ENCODE results near the gene ADH1A.
A peak's percentile ranks its signal among the peaks of the same experiment; 100 is the strongest.

ADH1A gene

DNA sequence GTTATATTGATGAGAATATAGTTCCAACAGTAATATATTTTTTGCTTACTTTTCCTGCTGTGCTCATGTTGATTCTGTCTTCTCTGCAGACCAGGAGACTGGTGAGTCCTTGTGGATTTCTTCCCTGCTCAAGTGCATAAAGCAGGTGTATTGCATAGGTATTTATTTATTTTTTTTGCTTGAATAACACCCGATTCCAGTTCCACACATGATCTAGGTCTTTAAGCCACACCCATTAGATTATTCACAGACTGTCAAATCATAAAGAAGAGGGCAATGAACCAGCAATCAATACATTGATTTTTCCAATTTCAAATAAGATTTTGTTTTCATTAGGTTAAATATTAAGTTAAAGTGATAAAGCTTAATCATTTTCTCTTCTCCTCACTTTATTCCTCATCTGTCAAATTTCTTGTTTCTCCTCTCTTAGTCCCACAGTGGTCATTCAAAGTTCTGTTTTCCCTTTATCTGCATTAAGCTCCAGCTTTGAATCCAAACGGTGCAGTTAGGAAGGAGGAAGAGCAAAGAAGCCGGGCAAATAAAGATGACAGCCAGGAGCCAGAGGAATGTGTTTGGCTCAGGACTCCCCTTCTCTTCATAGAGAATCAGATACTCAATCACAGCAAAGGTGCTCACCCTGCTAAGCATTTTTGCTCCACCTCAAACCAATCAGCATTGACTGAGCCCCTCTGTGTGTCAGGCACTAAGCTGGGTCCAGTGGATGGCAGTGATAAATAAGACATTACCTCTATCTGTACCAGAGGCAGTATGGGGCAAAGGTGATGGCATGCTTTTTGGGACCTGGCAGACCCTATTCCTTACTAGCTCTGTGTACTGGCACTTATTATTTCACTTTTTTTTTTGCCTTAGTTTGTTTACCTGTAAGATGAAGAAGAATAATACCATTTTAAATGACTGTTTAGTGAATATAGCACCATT, at the start of gene ADH1A:
ADH1A (minus strand) TSS at position 138 of the 939 bp plus-strand sequence; CDS start at position 67, 71 bp downstream.
- H3K36me3 ChIP-seq (ENCODE audit: insufficient read depth, low read length) = no peaks in the 10 kb centered on the region
- H3K4me1 ChIP-seq (ENCODE audit: control insufficient read depth, insufficient read depth, low read length, unreplicated experiment) = no peaks in the 10 kb centered on the region
- H3K27me3 ChIP-seq (ENCODE audit: insufficient read depth, low read length) = no peaks in the 10 kb centered on the region
- no peak within 1 kb of the TSS for H2AFZ ChIP-seq (ENCODE audit: low read length, unreplicated experiment)
- H3K27ac ChIP-seq (ENCODE audit: low read depth, low read length) = no peak within 1 kb of the TSS
- no peaks in the 10 kb centered on the region for H3K79me2 ChIP-seq (ENCODE audit: control insufficient read depth, insufficient read depth, low read length, unreplicated experiment)
- H3K4me3 ChIP-seq (ENCODE audit: low read depth, low read length) = no peak within 1 kb of the TSS

DNA sequence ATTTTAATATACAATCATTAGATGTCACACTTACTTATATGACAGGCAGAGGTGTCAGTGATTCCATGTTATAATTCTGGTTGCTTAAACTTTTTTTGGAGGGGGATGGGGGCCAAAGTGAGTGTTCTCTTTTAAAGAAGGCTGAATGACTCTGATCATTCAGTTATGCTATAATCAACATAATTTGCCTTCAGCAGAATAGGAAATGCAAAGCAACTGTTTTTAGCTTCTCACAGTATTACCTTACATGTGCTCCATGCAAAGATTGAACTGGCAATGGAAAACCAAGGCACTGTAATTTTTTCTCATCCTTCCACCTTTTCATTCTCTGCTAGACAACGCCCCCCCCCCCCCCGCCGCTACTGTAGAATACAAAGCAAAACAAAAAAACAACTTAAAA, 48.4 kb upstream of the ADH1A start:
- Histone ChIP-seq H3K27me3 (ENCODE audit: insufficient read depth, low read length) (no peaks in the 10 kb centered on the region), H3K36me3 (ENCODE audit: insufficient read depth, low read length) (no peaks in the 10 kb centered on the region)

DNA sequence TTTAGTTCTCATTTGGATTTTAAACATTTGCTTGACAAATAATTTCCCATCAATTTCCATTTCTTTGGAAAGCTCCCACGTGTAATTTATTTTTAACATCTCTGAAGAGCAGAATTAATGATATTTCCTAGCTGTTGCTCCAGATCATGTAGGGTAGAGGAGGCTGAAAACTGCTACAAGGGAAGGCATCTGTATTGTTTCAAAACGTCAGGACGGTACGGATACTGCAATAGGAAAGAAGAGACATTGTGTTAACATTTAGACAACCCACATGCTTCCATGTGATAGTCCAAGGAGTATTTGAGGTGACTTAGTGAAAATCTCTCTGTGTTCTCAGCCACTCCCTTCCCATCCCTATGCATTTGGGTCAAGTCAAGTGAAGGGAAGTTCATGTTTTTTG, 45.8 kb upstream of the ADH1A start:
- H3K27me3 ChIP-seq (ENCODE audit: insufficient read depth, low read length) = no peaks in the 10 kb centered on the region
- no peak overlapping the region for H3K27ac ChIP-seq (ENCODE audit: low read depth, low read length)
- no peaks in the 10 kb centered on the region for H3K36me3 ChIP-seq (ENCODE audit: insufficient read depth, low read length)
- no peak overlapping the region for H2AFZ ChIP-seq (ENCODE audit: low read length, unreplicated experiment)
- H3K4me3 ChIP-seq (ENCODE audit: low read depth, low read length) = no peak overlapping the region
- H3K79me2 ChIP-seq (ENCODE audit: control insufficient read depth, insufficient read depth, low read length, unreplicated experiment) = no peaks in the 10 kb centered on the region
- H3K4me1 ChIP-seq (ENCODE audit: control insufficient read depth, insufficient read depth, low read length, unreplicated experiment) = no peaks in the 10 kb centered on the region

More for the DNA sequence above, 48.4 kb upstream of the ADH1A start:
- H3K79me2 ChIP-seq (ENCODE audit: control insufficient read depth, insufficient read depth, low read length, unreplicated experiment) = no peaks in the 10 kb centered on the region
- H3K4me3 ChIP-seq (ENCODE audit: low read depth, low read length) = no peak overlapping the region
- H2AFZ ChIP-seq (ENCODE audit: low read length, unreplicated experiment) = no peak overlapping the region
- H3K4me1 ChIP-seq (ENCODE audit: control insufficient read depth, insufficient read depth, low read length, unreplicated experiment) = no peaks in the 10 kb centered on the region
- no peak overlapping the region for H3K27ac ChIP-seq (ENCODE audit: low read depth, low read length)

- H3K79me2 ChIP-seq (ENCODE audit: control insufficient read depth, insufficient read depth, low read length, unreplicated experiment) = no peaks in the 10 kb centered on the region
- no peak overlapping the region for H3K4me3 ChIP-seq (ENCODE audit: low read depth, low read length)
Measured at GRCh38 chr4:99334880-99335279, 44.1 kb upstream of the ADH1A start.

GRCh38 chr4:99330648-99331047, 39.9 kb upstream of the ADH1A start:
- Histone ChIP-seq H3K27ac (ENCODE audit: low read depth, low read length) (no peak overlapping the region), H3K4me3 (ENCODE audit: low read depth, low read length) (no peak overlapping the region), H3K36me3 (ENCODE audit: insufficient read depth, low read length) (no peaks in the 10 kb centered on the region)

More at GRCh38 chr4:99334880-99335279, 44.1 kb upstream of the ADH1A start:
- H2AFZ ChIP-seq (ENCODE audit: low read length, unreplicated experiment) = no peak overlapping the region
- H3K36me3 ChIP-seq (ENCODE audit: insufficient read depth, low read length) = no peaks in the 10 kb centered on the region
- no peaks in the 10 kb centered on the region for H3K27me3 ChIP-seq (ENCODE audit: insufficient read depth, low read length)
- no peaks in the 10 kb centered on the region for H3K4me1 ChIP-seq (ENCODE audit: control insufficient read depth, insufficient read depth, low read length, unreplicated experiment)
- no peak overlapping the region for H3K27ac ChIP-seq (ENCODE audit: low read depth, low read length)

DNA sequence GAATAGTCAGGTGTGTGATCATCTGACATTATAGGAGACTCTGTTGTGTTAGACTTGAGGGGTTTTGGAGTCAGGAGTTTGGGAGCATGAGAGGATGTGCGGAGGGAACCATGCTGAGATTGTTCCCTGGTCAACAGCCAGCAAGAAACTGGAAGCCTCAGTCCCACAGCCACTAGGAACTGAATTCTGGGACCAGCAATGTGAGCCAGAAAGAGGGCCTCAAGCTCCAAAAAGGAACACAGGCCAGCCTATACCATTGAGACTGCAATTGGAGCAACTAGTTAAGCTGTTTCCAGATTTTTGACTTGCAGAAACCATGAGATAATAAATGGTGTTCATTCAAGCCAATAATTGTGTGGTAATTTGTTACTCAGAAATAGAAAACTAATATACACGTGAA, 39.1 kb upstream of the ADH1A start:
- Histone ChIP-seq H3K4me1 (ENCODE audit: control insufficient read depth, insufficient read depth, low read length, unreplicated experiment) (no peaks in the 10 kb centered on the region), H3K27ac (ENCODE audit: low read depth, low read length) (no peak overlapping the region), H3K27me3 (ENCODE audit: insufficient read depth, low read length) (no peaks in the 10 kb centered on the region), H2AFZ (ENCODE audit: low read length, unreplicated experiment) (no peak overlapping the region), H3K79me2 (ENCODE audit: control insufficient read depth, insufficient read depth, low read length, unreplicated experiment) (no peaks in the 10 kb centered on the region), H3K4me3 (ENCODE audit: low read depth, low read length) (no peak overlapping the region), H3K36me3 (ENCODE audit: insufficient read depth, low read length) (no peaks in the 10 kb centered on the region)

More at GRCh38 chr4:99330648-99331047, 39.9 kb upstream of the ADH1A start:
- Histone ChIP-seq H3K27me3 (ENCODE audit: insufficient read depth, low read length) (no peaks in the 10 kb centered on the region), H2AFZ (ENCODE audit: low read length, unreplicated experiment) (no peak overlapping the region), H3K4me1 (ENCODE audit: control insufficient read depth, insufficient read depth, low read length, unreplicated experiment) (no peaks in the 10 kb centered on the region), H3K79me2 (ENCODE audit: control insufficient read depth, insufficient read depth, low read length, unreplicated experiment) (no peaks in the 10 kb centered on the region)

DNA sequence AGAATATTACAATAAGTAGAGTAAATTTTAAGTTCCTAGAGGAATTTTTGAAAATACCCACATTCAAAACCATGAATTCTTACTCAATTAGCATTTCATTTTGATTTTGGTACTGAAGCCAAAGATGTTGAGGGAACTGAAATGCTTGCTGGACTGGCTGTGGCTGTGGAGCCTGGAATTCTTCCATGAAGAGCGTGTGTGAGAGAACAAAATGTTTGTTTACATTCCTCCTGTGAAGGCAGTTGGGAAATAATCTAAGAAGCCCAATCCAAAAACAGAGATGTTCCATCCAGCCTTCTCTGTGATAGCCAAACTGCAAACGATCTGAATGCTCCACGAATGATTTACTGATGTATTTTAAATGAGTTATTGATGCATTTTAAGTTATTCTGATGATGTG, 34.2 kb upstream of the ADH1A start:
- Histone ChIP-seq H3K36me3 (ENCODE audit: insufficient read depth, low read length) (no peaks in the 10 kb centered on the region), H3K79me2 (ENCODE audit: control insufficient read depth, insufficient read depth, low read length, unreplicated experiment) (no peaks in the 10 kb centered on the region), H3K4me3 (ENCODE audit: low read depth, low read length) (no peak overlapping the region), H3K4me1 (ENCODE audit: control insufficient read depth, insufficient read depth, low read length, unreplicated experiment) (no peaks in the 10 kb centered on the region), H3K27me3 (ENCODE audit: insufficient read depth, low read length) (no peaks in the 10 kb centered on the region), H3K27ac (ENCODE audit: low read depth, low read length) (peak overlapping the region; percentile 36; the same call in 1 of the 2 replicates), H2AFZ (ENCODE audit: low read length, unreplicated experiment) (peak overlapping the region; percentile 60)

- H3K79me2 ChIP-seq (ENCODE audit: control insufficient read depth, insufficient read depth, low read length, unreplicated experiment) = no peaks in the 10 kb centered on the region
- peak overlapping the region; percentile 36; the same call in 1 of the 2 replicates for H3K27ac ChIP-seq (ENCODE audit: low read depth, low read length)
- H3K4me3 ChIP-seq (ENCODE audit: low read depth, low read length) = no peak overlapping the region
- no peaks in the 10 kb centered on the region for H3K4me1 ChIP-seq (ENCODE audit: control insufficient read depth, insufficient read depth, low read length, unreplicated experiment)
- no peaks in the 10 kb centered on the region for H3K27me3 ChIP-seq (ENCODE audit: insufficient read depth, low read length)
- H3K36me3 ChIP-seq (ENCODE audit: insufficient read depth, low read length) = no peaks in the 10 kb centered on the region
- H2AFZ ChIP-seq (ENCODE audit: low read length, unreplicated experiment) = no peak overlapping the region
Measured at GRCh38 chr4:99324361-99324760, 33.6 kb upstream of the ADH1A start.

- H3K27ac ChIP-seq (ENCODE audit: low read depth, low read length) = no peak overlapping the region
- H3K27me3 ChIP-seq (ENCODE audit: insufficient read depth, low read length) = no peaks in the 10 kb centered on the region
- no peak overlapping the region for H2AFZ ChIP-seq (ENCODE audit: low read length, unreplicated experiment)
- H3K4me3 ChIP-seq (ENCODE audit: low read depth, low read length) = no peak overlapping the region
- no peaks in the 10 kb centered on the region for H3K4me1 ChIP-seq (ENCODE audit: control insufficient read depth, insufficient read depth, low read length, unreplicated experiment)
- no peaks in the 10 kb centered on the region for H3K79me2 ChIP-seq (ENCODE audit: control insufficient read depth, insufficient read depth, low read length, unreplicated experiment)
- H3K36me3 ChIP-seq (ENCODE audit: insufficient read depth, low read length) = no peaks in the 10 kb centered on the region
Measured at GRCh38 chr4:99323756-99324155, 33.0 kb upstream of the ADH1A start.

- Histone ChIP-seq H3K4me1 (ENCODE audit: control insufficient read depth, insufficient read depth, low read length, unreplicated experiment) (no peaks in the 10 kb centered on the region), H2AFZ (ENCODE audit: low read length, unreplicated experiment) (no peak within 1 kb of the TSS), H3K4me3 (ENCODE audit: low read depth, low read length) (no peak within 1 kb of the TSS), H3K27me3 (ENCODE audit: insufficient read depth, low read length) (no peaks in the 10 kb centered on the region), H3K36me3 (ENCODE audit: insufficient read depth, low read length) (no peaks in the 10 kb centered on the region), H3K27ac (ENCODE audit: low read depth, low read length) (no peak within 1 kb of the TSS), H3K79me2 (ENCODE audit: control insufficient read depth, insufficient read depth, low read length, unreplicated experiment) (no peaks in the 10 kb centered on the region)
Measured at GRCh38 chr4:99321241-99322191, 30.7 kb upstream of the ADH1A start, which contains the start of gene ADH1B. ADH1B (minus strand) TSS chr4:99321401; CDS start chr4:99321331, 70 bp downstream.

All from ACC112 (cell line).